ENCODE results near the gene LIAS.
"Not testable (repeated sequence)": the region's sequence is repeated elsewhere in the genome, so short reads cannot be mapped to it uniquely, and the experiment has no call there.

The LIAS gene

DNA sequence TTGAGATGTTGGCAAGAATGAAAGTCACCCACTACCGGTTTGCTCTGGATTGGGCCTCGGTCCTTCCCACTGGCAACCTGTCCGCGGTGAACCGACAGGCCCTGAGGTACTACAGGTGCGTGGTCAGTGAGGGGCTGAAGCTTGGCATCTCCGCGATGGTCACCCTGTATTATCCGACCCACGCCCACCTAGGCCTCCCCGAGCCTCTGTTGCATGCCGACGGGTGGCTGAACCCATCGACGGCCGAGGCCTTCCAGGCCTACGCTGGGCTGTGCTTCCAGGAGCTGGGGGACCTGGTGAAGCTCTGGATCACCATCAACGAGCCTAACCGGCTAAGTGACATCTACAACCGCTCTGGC, 12.4 kb upstream of the LIAS start:
- Mint-ChIP-seq H3K27me3 (peaks cover 1% of the 10 kb centered on the region), H3K27ac (no peak overlapping the region), H3K9me3 (no peaks in the 10 kb centered on the region), H3K4me1 (peaks cover 25% of the 10 kb centered on the region), H3K36me3 (ENCODE audit: low read depth) (peaks cover 26% of the 10 kb centered on the region), H3K4me3 (no peak overlapping the region)
- ATAC-seq (no peak), DNase-seq (no peak)

DNA sequence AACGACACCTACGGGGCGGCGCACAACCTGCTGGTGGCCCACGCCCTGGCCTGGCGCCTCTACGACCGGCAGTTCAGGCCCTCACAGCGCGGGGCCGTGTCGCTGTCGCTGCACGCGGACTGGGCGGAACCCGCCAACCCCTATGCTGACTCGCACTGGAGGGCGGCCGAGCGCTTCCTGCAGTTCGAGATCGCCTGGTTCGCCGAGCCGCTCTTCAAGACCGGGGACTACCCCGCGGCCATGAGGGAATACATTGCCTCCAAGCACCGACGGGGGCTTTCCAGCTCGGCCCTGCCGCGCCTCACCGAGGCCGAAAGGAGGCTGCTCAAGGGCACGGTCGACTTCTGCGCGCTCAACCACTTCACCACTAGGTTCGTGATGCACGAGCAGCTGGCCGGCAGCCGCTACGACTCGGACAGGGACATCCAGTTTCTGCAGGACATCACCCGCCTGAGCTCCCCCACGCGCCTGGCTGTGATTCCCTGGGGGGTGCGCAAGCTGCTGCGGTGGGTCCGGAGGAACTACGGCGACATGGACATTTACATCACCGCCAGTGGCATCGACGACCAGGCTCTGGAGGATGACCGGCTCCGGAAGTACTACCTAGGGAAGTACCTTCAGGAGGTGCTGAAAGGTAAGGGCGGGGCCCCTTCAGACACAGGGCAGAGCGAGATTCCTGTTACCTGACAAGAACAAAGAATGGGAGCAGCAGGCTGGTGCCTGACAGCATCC, 11.8 kb upstream of the LIAS start:
- no peak overlapping the region for H3K27ac Mint-ChIP-seq
- H3K27me3 Mint-ChIP-seq: peaks cover 1% of the 10 kb centered on the region
- peak overlapping the region; percentile 32 for H3K4me3 Mint-ChIP-seq
- peak; percentile 79 for ATAC-seq
- no peaks in the 10 kb centered on the region for H3K9me3 Mint-ChIP-seq
- H3K4me1 Mint-ChIP-seq: peaks cover 29% of the 10 kb centered on the region
- peaks cover 32% of the 10 kb centered on the region for H3K36me3 Mint-ChIP-seq (ENCODE audit: low read depth)
- peak; percentile 55 for DNase-seq

DNA sequence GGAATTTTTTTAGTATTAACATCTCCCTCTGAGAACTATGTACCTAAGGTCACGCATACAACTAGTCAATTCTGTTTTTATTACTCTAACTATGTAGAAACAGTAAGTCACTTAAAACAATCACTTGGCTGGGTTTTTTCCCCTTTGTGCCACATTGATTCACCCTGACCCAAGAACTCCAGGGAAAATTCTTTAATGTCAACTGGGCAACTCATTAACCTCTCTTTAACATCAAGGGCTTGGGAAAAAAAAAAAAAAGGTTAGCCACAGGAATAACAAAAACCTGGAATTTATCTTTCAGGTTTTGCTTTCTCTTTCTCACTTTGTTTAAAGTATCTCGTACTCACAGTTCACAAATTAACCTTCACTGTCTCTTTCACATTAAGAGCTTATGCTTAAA, 8.2 kb upstream of the LIAS start:
- Mint-ChIP-seq H3K27me3 (no peaks in the 10 kb centered on the region), H3K36me3 (ENCODE audit: low read depth) (peaks cover 67% of the 10 kb centered on the region), H3K4me3 (no peak overlapping the region), H3K4me1 (peaks cover 50% of the 10 kb centered on the region), H3K27ac (peak overlapping the region; percentile 65), H3K9me3 (no peaks in the 10 kb centered on the region)
- no peak for ATAC-seq
- no peak for DNase-seq

DNA sequence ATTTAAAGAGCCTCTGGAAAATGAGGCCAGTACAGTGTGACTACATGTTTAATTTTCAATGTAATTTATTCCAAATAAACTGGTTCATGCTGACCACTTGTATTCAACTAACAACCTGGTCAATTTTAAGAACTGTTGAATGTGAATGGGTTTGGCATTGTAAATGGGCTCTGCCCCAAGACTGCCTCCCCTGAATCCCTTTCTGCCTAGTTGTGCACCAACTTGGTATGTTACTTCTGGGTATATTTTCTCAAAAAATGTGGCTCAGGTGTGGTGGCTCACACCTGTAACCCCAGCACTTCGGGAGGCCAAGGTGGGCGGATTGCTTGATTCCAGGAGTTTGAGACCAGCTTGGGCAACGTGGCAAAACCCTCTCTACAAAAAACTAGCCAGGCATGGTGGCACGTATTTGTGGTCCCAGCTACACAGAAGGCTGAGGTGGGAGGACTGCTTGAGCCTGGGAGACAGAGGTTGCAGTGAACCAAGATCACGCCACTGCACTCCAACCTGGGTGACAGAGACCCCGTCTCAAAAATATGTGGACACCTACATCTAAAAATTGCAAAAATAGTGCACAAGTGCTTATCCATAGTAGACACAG, 7.3 kb upstream of the LIAS start:
- H3K27ac Mint-ChIP-seq: peak overlapping the region; percentile 1
- no peaks in the 10 kb centered on the region for H3K27me3 Mint-ChIP-seq
- H3K4me3 Mint-ChIP-seq: peak overlapping the region; percentile 5
- no peak for ATAC-seq
- H3K36me3 Mint-ChIP-seq (ENCODE audit: low read depth): peaks cover 76% of the 10 kb centered on the region
- H3K9me3 Mint-ChIP-seq: no peaks in the 10 kb centered on the region
- peaks cover 59% of the 10 kb centered on the region for H3K4me1 Mint-ChIP-seq
- no peak for DNase-seq

DNA sequence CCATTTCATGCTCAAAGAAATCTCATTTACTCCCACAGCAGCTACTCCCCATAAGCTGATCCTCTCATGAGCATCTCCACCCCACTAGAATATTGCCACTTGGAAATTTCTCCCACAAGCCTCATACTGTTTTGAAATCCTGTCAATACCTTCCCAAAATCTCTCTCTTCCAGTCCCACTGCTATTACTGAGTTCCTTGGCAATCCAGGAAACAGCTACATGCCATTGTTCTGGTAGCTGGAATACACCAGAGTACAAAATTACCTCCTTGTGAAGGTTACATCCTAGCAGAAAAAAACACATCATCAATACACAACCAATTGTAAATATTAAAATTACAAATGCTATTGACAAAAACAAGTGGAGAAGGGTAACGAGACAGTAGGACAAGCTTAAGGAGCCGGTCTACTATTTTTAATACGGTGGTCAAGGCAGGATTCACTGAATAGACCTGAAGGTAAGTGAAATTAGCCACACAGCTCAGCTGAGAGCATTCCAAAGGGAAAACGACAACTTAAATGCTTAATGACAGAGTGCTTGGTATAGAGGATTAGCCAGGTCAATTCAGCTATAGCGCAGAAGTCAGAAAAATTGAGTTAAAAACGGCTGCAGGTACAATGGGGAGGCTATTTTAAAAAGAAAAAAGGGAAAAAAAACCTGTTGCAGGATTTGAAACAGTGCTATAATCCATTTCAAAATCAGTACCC, 6.5 kb upstream of the LIAS start:
- Mint-ChIP-seq H3K9me3 (no peaks in the 10 kb centered on the region), H3K4me3 (peak overlapping the region; percentile 5), H3K4me1 (peaks cover 63% of the 10 kb centered on the region), H3K27ac (peak overlapping the region; percentile 1), H3K36me3 (ENCODE audit: low read depth) (peaks cover 84% of the 10 kb centered on the region), H3K27me3 (no peaks in the 10 kb centered on the region)
- DNase-seq (no peak), ATAC-seq (no peak)

DNA sequence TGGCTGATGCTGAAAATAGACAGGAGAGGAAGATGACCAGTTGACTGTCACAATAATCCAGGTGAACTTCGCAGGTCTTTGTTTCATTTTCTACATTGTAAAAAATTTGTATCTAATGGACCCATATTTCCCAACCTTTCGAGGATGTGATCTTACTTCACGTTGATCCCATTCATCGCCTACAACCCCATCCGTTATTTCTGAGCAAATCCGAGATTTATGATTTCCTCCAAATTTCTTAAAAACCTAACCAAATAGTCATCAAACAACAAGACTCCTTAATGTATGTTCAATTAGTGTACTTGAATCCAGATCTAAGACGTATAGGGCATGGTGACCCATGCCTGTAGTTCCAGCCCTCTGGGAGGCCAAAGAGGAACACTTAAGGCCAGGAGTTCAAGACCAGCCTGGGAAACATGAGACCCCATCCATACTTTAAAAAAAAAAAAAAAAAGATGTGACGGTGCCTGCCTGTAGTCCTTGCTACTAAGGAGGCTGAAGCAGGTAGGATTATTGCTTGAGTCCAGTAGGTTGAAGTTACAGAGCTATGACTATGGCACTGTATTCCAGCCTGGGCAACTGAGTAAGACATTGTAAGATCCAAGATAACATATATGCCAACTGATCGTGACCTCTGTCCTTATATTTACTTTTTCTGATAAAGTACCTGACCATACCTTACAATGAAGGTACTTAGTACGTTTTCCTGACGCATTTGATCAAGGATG, 5.8 kb upstream of the LIAS start:
- peak overlapping the region; percentile 62 for H3K27ac Mint-ChIP-seq
- peaks cover 60% of the 10 kb centered on the region for H3K4me1 Mint-ChIP-seq
- DNase-seq (no peak), ATAC-seq (no peak)
- H3K9me3 Mint-ChIP-seq: no peaks in the 10 kb centered on the region
- no peaks in the 10 kb centered on the region for H3K27me3 Mint-ChIP-seq
- peaks cover 91% of the 10 kb centered on the region for H3K36me3 Mint-ChIP-seq (ENCODE audit: low read depth)
- peak overlapping the region; percentile 13 for H3K4me3 Mint-ChIP-seq

DNA sequence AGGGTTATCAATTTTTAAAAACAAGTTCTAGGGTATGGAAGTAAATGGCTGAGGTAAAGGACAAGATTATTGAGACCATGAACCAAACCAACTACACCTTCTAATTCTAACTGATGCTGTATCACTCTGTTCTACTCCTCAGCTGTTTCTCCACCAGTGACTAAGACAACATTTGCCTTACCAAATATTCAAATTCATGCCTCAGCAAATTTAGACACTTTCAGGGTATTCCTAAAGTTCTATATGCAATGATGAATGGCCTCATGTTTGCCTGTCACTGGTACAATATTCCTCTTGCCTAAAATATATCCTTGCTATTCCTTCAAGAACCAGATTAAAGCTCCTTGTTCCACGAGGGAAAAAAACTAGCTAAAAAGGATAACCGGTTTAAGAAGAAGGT, 5.1 kb upstream of the LIAS start:
- H3K36me3 Mint-ChIP-seq (ENCODE audit: low read depth): peaks cover 91% of the 10 kb centered on the region
- peak overlapping the region; percentile 62 for H3K27ac Mint-ChIP-seq
- no peaks in the 10 kb centered on the region for H3K9me3 Mint-ChIP-seq
- H3K4me1 Mint-ChIP-seq: peaks cover 63% of the 10 kb centered on the region
- DNase-seq (no peak), ATAC-seq (no peak)
- H3K27me3 Mint-ChIP-seq: peaks cover 2% of the 10 kb centered on the region
- H3K4me3 Mint-ChIP-seq: peak overlapping the region; percentile 67

DNA sequence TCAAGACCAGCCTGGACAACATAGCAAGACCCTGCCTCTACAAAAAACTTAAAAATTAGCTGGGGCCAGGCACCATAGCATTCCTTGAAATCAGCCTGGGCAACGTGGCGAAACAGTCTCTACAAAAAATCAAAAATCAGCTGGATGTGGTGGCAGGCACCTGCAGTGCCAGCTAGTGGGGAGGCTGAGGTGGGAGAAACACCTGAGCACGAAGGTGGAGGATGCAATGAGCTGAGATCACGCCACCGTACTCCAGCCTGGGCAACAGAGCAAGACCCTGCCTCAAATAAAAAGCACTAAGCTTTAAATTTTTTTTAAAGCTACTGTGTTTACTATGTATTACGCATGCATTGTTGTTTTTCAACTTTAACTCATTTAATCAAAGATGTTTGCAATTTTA, 3.4 kb upstream of the LIAS start:
- Mint-ChIP-seq H3K36me3 (ENCODE audit: low read depth) (peaks cover 90% of the 10 kb centered on the region), H3K27me3 (peaks cover 4% of the 10 kb centered on the region), H3K4me3 (peak overlapping the region; percentile 99)

DNA sequence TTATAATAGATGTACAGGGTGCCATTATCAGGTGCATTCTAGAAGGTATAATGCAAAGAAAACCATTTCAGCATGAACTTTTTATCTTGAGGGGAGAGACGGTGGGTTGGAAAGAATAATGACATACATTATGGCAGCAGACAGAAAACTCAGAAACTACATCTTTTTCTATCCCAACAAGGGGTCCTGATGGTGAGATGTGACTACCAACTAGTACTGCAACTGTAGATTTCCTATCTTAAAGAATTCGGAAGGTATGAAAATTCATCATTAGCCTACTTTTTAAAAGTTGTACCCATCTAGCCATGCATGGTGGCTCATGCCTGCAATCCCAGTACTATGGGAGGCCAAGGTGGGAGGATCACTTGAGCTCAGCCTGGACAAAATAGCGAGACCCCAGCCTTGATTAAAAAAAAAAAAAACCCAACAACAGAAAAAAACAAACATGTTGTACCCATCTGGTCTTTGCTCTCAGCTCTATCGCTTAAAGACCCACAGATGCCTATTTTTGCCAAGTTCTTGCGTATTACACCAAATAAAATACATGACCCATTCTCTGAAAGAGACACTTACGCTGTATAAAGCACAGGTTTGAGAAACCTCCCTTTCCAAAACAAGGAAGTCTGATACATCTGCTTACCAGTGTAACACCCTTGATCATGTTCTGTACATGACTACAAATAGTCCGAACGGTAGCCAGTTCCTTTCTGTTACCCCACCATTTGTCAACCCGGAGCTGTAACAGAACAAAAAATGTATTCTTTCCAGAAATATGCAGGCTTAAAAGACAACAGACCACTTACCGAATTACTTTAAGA, 1.7 kb upstream of the LIAS start:
- Mint-ChIP-seq H3K27me3 (peaks cover 4% of the 10 kb centered on the region), H3K9me3 (no peaks in the 10 kb centered on the region), H3K36me3 (ENCODE audit: low read depth) (peaks cover 83% of the 10 kb centered on the region), H3K4me1 (peaks cover 71% of the 10 kb centered on the region), H3K27ac (peak overlapping the region; percentile 99), H3K4me3 (peak overlapping the region; percentile 99)
- no peak for ATAC-seq
- no peak for DNase-seq

More for the DNA sequence above, 3.4 kb upstream of the LIAS start:
- ATAC-seq (no peak), DNase-seq (no peak)
- no peaks in the 10 kb centered on the region for H3K9me3 Mint-ChIP-seq
- H3K27ac Mint-ChIP-seq: peak overlapping the region; percentile 76
- H3K4me1 Mint-ChIP-seq: peaks cover 72% of the 10 kb centered on the region

DNA sequence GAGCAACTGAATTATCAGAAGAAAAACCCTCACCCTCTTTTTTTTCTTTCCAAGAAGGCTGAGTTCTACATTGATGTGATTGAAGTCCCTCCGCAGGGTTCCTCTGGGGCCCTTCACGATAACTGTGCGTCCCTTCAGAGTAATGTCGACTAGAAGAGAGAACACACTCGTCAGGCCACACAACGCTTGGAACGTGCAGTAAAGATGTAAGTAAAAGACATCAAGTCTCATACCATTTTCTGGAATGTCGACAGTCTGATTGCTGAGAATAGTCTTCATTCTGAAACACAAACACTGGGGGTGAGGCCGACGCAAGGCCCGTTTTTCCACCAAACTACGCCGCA, 723 bp upstream of the LIAS start:
- H3K4me3 Mint-ChIP-seq: peak overlapping the region; percentile 99
- ATAC-seq, H3K27me3 Mint-ChIP-seq, H3K9me3 Mint-ChIP-seq, DNase-seq: not testable (repeated sequence)
- peak overlapping the region; percentile 99 for H3K27ac Mint-ChIP-seq
- H3K4me1 Mint-ChIP-seq: peaks cover 67% of the 10 kb centered on the region
- H3K36me3 Mint-ChIP-seq (ENCODE audit: low read depth): peaks cover 73% of the 10 kb centered on the region

DNA sequence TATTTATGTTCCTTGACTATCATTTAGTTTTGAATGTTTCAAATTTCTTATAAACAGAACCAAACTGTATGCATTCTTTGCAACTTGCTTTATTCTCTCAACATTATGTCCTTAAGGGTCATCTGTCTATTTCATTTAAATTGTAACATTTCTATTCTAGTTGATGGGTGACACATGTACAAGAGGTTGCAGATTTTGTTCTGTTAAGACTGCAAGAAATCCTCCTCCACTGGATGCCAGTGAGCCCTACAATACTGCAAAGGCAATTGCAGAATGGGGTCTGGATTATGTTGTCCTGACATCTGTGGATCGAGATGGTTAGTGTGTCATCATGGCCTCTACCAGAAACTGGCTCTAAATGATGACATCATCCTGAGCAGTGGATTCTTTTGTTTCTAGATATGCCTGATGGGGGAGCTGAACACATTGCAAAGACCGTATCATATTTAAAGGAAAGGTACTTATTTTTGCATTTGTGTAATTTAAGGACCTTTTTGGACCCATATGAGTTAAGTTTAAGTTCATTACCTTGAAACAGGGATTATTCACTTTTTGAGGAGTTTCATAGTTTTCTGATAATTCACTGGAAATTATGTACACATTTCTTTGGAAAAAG, 6.1 kb downstream of the LIAS start:
- peaks cover 19% of the 10 kb centered on the region for H3K4me1 Mint-ChIP-seq
- H3K27ac Mint-ChIP-seq: peak overlapping the region; percentile 2
- no peak for DNase-seq
- H3K4me3 Mint-ChIP-seq: no peak overlapping the region
- H3K9me3 Mint-ChIP-seq: no peaks in the 10 kb centered on the region
- H3K27me3 Mint-ChIP-seq: no peaks in the 10 kb centered on the region
- peaks cover 34% of the 10 kb centered on the region for H3K36me3 Mint-ChIP-seq (ENCODE audit: low read depth)
- peak; percentile 86 for ATAC-seq

DNA sequence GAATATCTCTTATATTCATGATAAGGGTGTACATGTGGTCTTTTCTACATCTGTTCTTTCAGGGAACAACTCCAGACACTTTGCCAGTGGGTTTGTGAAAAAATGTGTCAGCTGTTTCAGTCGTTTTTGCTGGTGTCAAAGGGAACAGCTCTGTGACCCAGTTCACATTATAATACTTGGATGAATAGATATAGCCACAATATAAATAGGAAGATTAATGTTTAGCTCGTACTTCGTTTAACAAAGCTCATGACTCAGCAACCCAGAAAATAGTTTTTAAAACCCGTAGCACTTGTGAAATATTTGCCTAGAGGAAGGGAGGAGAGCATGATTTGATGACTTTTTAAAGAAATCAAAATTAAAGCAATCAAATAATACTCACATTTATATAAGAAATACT, 7.9 kb downstream of the LIAS start:
- Mint-ChIP-seq H3K27me3 (no peaks in the 10 kb centered on the region), H3K36me3 (ENCODE audit: low read depth) (peaks cover 36% of the 10 kb centered on the region)
- ATAC-seq: no peak

DNA sequence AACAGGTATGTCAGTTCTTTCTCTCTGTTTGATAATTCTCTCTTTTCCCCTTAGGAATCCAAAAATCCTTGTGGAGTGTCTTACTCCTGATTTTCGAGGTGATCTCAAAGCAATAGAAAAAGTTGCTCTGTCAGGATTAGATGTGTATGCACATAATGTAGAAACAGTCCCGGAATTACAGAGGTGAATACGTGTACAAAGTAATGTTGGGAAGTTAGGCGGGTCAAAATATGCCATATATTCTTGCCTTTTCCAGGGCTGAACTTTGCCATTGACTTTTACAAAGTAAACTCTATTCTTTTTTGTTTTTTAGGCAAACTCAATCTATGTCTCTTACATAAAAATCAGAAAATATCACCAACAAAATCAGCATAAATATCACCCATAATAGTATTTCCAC, 8.6 kb downstream of the LIAS start:
- H3K27me3 Mint-ChIP-seq: no peaks in the 10 kb centered on the region
- peaks cover 7% of the 10 kb centered on the region for H3K4me1 Mint-ChIP-seq
- H3K9me3 Mint-ChIP-seq: no peaks in the 10 kb centered on the region
- DNase-seq: no peak
- H3K4me3 Mint-ChIP-seq: no peak overlapping the region
- ATAC-seq: no peak
- H3K27ac Mint-ChIP-seq: no peak overlapping the region
- H3K36me3 Mint-ChIP-seq (ENCODE audit: low read depth): peaks cover 39% of the 10 kb centered on the region

More for the DNA sequence above, 7.9 kb downstream of the LIAS start:
- Mint-ChIP-seq H3K27ac (no peak overlapping the region), H3K4me1 (peaks cover 7% of the 10 kb centered on the region), H3K4me3 (no peak overlapping the region), H3K9me3 (no peaks in the 10 kb centered on the region)
- no peak for DNase-seq
